Tibial artery (tissue), 4 donors: Measurements from ENCODE around the gene CES2.
A peak's percentile ranks its signal among the peaks of the same experiment; 100 is the strongest.
"Not testable (repeated sequence)": the region's sequence is repeated elsewhere in the genome, so short reads cannot be mapped to it uniquely, and the experiment has no call there.

Experiments
- DNase-seq, 2 donors: peaks; one replicate each; pipeline ENCODE4 v3.0.0-alpha.2; 2019
- H3K27ac ChIP-seq, 2 donors: fragments of 200-600 bp; sonication (generic) in 1 of 2; 1 replicate in 1 of 2; 2 replicates in 1 of 2; pipeline ENCODE4 v1.5.1; 2018 to 2019; ENCODE audit warnings: mild to moderate bottlenecking in 1 of 2
- H3K27me3 ChIP-seq, 2 donors: fragments of 200-600 bp; sonication (generic) in 1 of 2; one replicate each; pipeline versions ENCODE4 v1.5.1 to v1.6.0; 2016 to 2019
- H3K36me3 ChIP-seq, 3 donors: fragments of 200-600 bp; sonication (generic) in 2 of 3; one replicate each; pipeline ENCODE4 v1.5.1; 2016 to 2019; ENCODE audit warnings: mild to moderate bottlenecking in 2 of 3
- H3K4me1 ChIP-seq, 4 donors: fragments of 200-600 bp; sonication (generic) in 2 of 4; 1 replicate in 3 of 4; 2 replicates in 1 of 4; pipeline ENCODE4 v1.5.1; 2016 to 2019
- H3K4me3 ChIP-seq, 2 donors: fragments of 200-600 bp; sonication (generic) in 1 of 2; 1 replicate in 1 of 2; 2 replicates in 1 of 2; pipeline ENCODE4 v1.5.1; 2018 to 2019; ENCODE audit warnings: mild to moderate bottlenecking in 2 of 2
- H3K9me3 ChIP-seq, 3 donors: fragments of 200-600 bp; sonication (generic) in 1 of 3; one replicate each; pipeline ENCODE4 v1.5.1; 2016 to 2019
- intact Hi-C: fragments of 100-400 bp; cut with DNase I; formaldehyde crosslinking; loops from one replicate; pipeline ENCODE4 v1.15.0; 2023; ENCODE audit warnings: low total_unique reads
- TF ChIP-seq, protein P1 (sequence below), 2 experiments: fragments of 200-600 bp in 1 of 2; fragments of 450-650 bp in 1 of 2; IDR thresholded peaks; one replicate each; pipeline ENCODE4 v1.5.1; 2017 to 2019; ENCODE audit warnings: antibody characterized with exemption in 2 of 2, mild to moderate bottlenecking in 1 of 2, moderate library complexity in 1 of 2

The CES2 gene

DNA sequence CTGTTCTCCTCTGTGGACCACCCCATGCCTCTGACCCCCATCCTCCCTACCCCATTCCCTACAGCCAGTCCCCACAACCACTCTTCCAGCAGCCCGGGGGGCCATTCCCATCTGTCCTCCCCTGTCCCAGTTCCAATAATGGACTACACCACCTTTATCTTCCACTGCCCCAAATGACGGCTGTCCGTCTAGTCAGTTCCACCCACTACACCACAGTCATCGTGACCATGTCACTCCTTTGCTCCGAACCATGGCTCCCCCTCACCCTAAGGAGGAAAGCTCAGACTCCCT lies 39.7 kb upstream of the CES2 start:
- intact Hi-C loops = loop anchor here (2.0 kb wide), 1 partner anchor 39 kb away; the partner anchor contains the start of genes CES2 and CIAO2B
- TF ChIP-seq, protein P1, sequence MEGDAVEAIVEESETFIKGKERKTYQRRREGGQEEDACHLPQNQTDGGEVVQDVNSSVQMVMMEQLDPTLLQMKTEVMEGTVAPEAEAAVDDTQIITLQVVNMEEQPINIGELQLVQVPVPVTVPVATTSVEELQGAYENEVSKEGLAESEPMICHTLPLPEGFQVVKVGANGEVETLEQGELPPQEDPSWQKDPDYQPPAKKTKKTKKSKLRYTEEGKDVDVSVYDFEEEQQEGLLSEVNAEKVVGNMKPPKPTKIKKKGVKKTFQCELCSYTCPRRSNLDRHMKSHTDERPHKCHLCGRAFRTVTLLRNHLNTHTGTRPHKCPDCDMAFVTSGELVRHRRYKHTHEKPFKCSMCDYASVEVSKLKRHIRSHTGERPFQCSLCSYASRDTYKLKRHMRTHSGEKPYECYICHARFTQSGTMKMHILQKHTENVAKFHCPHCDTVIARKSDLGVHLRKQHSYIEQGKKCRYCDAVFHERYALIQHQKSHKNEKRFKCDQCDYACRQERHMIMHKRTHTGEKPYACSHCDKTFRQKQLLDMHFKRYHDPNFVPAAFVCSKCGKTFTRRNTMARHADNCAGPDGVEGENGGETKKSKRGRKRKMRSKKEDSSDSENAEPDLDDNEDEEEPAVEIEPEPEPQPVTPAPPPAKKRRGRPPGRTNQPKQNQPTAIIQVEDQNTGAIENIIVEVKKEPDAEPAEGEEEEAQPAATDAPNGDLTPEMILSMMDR (IDR thresholded peaks at IDR 0.05) = no peak
- Histone ChIP-seq H3K9me3 (no peaks in the 10 kb centered on the region), H3K36me3 (no peaks in the 10 kb centered on the region), H3K27ac (peak overlapping the region; percentile 86 to 91), H3K4me1 (peaks cover 14 to 56% (median 44%) of the 10 kb centered on the region in 4 donors), H3K4me3 (no peak overlapping the region), H3K27me3 (no peaks in the 10 kb centered on the region)
- DNase-seq = no peak

DNA sequence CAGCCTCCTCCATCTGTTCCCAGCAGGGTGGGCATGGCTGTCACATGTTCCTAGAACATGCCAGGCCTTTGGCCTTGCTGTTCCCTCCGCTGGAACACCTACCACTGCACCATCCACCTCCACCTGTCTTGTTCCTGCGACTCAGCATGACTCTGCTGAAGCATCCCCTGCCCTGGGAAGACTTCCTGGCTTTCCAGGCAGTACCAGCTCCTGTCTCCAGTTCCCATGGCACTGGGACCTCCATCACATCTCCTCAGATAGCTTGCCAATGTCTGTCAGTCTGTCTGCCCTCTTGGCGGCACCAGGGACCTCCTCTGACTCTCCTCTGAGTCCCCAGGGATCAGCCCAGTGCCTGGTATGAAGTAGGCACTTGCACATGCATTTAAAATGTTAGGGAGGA lies 39.3 kb upstream of the CES2 start:
- intact Hi-C loops = loop anchor here (2.0 kb wide), 1 partner anchor 39 kb away; the partner anchor contains the start of genes CES2 and CIAO2B
- no peaks in the 10 kb centered on the region for H3K36me3 ChIP-seq
- TF ChIP-seq, protein P1 (IDR thresholded peaks at IDR 0.05) = no peak
- DNase-seq = no peak
- no peak overlapping the region for H3K4me3 ChIP-seq
- H3K9me3 ChIP-seq = no peaks in the 10 kb centered on the region
- peak overlapping the region; percentile 86 to 91 for H3K27ac ChIP-seq
- H3K4me1 ChIP-seq = peaks cover 18 to 60% (median 48%) of the 10 kb centered on the region in 4 donors
- H3K27me3 ChIP-seq = no peaks in the 10 kb centered on the region

DNA sequence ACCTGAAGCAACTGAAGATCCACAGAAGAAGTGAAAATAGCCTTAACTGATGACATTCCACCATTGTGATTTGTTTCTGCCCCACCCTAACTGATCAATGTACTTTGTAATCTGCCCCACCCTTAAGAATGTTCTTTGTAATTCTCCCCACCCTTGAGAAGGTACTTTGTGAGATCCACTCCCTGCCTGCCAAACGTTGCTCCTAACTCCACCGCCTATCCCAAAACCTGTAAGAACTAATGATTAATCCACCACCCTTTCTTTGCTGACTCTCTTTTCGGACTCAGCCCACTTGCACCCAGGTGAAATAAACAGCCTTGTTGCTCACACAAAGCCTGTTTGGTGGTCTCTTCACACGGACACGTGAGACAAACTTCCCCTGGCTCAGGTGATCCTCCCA lies 38.6 kb upstream of the CES2 start:
- H3K27me3 ChIP-seq, H3K4me3 ChIP-seq, H3K36me3 ChIP-seq, intact Hi-C loops, H3K9me3 ChIP-seq, DNase-seq: not testable (repeated sequence)
- H3K4me1 ChIP-seq = peaks cover 20 to 67% (median 54%) of the 10 kb centered on the region in 4 donors
- H3K27ac ChIP-seq = peak overlapping the region; percentile 86 to 91

DNA sequence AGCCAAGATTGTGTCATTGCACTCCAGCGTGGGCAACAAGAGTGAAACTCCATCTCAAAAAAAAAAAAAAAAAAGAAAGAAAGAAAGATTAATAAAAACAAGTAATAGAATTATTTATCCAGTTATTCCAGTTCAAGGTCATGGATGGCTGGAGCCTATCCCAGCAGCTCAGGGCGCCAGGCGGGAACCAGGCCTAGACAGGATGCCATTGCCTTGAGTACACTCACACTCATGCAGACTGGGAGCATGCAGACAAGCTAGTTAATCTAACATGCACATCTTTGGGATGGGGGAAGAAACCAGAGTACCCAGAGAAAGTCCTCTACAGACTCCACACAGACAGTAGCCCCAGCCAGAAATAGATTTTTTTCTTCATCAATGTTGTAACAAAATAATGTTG lies 37.1 kb upstream of the CES2 start:
- TF ChIP-seq, protein P1 (IDR thresholded peaks at IDR 0.05) = no peak
- intact Hi-C loops = no loop called here
- peak; percentile 79 to 95 for DNase-seq
- Histone ChIP-seq H3K4me1 (peaks cover 20 to 82% (median 69%) of the 10 kb centered on the region in 4 donors), H3K27me3 (no peaks in the 10 kb centered on the region), H3K27ac (peak overlapping the region; percentile 86 to 91), H3K4me3 (no peak overlapping the region), H3K9me3 (no peaks in the 10 kb centered on the region), H3K36me3 (no peaks in the 10 kb centered on the region)

DNA sequence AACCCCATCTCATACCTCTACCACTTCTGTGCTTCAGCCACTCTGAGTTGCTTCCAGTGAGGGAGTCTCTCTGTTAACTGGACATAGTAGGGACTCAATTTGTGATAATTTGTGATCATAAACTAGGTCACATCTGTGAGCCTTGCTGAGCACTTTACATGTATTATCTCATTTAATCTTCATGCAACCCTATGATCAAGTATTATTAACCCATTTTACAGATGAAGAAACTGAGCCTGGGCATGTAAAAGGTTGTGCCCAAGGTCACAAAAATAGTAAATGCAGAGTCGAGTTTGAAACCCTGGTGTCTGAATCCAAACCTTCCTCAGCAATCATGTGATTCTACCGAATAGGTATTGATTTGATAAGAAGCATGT lies 36.4 kb upstream of the CES2 start:
- no peak for DNase-seq
- H3K27ac ChIP-seq = peak overlapping the region; percentile 86 to 91
- H3K9me3 ChIP-seq = no peaks in the 10 kb centered on the region
- TF ChIP-seq, protein P1 (IDR thresholded peaks at IDR 0.05) = no peak
- no peak overlapping the region for H3K4me3 ChIP-seq
- H3K27me3 ChIP-seq = no peaks in the 10 kb centered on the region
- peaks cover 20 to 89% (median 76%) of the 10 kb centered on the region in 4 donors for H3K4me1 ChIP-seq
- intact Hi-C loops = no loop called here
- H3K36me3 ChIP-seq = no peaks in the 10 kb centered on the region

DNA sequence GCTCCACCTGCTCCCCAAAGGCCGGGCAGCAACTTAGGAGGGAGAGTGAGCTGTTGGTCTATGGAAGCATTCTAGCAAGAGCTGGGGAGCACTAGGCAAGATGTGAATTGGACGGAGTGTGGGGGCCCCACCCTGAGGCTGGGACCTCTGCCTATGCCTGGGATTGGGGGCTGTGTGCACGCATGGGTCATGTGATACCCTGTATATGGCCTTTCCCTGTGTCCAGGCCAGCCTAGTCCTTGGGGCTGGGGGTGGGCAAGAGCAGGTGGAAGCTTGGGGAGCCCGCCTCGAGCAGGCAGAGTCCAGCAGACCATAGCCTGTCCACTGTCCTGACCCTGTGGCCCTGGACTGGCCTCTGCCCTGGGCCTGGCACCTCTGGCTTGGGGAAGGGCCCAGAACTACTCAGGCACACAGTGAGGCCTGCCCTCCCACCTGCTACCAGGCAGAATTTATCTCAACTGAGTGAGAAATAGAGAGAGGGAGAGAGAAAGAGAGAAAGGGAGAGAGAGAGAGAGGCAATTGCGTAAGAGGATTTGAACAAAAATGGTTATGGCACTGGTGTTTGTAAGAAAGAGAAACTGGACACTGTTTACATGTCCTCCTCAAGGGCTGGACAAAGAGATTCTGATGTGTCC lies 35.9 kb upstream of the CES2 start:
- Histone ChIP-seq H3K36me3 (no peaks in the 10 kb centered on the region), H3K4me1 (peaks cover 20 to 94% (median 81%) of the 10 kb centered on the region in 4 donors), H3K27ac (peak overlapping the region; percentile 86 to 91), H3K4me3 (no peak overlapping the region), H3K9me3 (no peaks in the 10 kb centered on the region), H3K27me3 (no peaks in the 10 kb centered on the region)
- DNase-seq = no peak
- intact Hi-C loops = no loop called here
- TF ChIP-seq, protein P1 (IDR thresholded peaks at IDR 0.05) = peak in 1 of 2 experiments; percentile 27
